NCI-H2227 treated with DMSO at 0.1 percent for 48 hours (cell line): ENCODE measurements around the gene KLHL24.
"Not testable (repeated sequence)": the region's sequence is repeated elsewhere in the genome, so short reads cannot be mapped to it uniquely, and the experiment has no call there.

Experiments
- DNase-seq: peaks from one replicate; lab custom pipeline; 2025; lab: John Stamatoyannopoulos, UW

Gene KLHL24, protein sequence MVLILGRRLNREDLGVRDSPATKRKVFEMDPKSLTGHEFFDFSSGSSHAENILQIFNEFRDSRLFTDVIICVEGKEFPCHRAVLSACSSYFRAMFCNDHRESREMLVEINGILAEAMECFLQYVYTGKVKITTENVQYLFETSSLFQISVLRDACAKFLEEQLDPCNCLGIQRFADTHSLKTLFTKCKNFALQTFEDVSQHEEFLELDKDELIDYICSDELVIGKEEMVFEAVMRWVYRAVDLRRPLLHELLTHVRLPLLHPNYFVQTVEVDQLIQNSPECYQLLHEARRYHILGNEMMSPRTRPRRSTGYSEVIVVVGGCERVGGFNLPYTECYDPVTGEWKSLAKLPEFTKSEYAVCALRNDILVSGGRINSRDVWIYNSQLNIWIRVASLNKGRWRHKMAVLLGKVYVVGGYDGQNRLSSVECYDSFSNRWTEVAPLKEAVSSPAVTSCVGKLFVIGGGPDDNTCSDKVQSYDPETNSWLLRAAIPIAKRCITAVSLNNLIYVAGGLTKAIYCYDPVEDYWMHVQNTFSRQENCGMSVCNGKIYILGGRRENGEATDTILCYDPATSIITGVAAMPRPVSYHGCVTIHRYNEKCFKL

DNA sequence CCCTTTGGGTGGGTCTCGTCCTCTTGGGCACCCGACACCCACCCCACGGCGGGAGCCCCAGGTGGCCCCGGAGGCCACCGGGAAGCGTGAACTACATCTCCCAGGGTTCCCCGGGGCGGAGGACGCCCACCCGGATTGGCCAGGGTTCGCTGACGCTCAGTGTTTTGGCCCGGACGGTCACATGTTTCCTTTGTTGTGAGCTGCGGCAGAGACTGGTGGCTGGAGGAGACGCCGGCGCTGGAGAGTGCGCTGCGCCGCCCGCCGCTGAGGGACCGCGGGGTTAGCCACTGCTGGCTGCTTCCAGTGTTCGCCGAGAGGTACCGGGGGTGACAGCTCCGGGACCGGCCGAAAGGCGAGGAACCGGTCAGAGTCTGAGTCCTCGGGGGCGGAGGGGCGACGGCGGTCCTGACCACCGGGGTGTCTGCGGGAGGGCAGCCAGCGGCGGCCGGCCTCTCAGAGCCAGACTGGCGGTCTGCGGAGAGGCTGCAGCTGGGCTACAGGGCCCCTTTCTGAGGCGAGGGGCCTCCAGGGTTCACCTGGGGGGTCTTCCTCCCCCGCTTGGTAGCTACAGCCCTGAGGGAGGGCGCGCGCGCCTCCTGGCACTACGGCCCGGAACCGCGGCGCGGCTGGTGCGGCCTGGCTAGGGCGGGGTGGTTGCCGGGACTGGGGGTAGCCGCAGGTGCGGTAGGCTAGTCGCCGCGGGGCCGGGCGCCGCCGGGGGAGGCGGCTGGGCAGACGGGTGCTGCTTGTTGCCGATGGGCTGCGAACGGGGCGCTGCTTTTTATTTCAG is at the start of gene KLHL24:
TSS of gene KLHL24 (plus strand) at position 193 of the 790 bp plus-strand sequence. CDS start 14,734 bp downstream, outside the sequence.
- DNase-seq: peak; percentile 89

GRCh38 chr3:183586477-183586876 is 48.9 kb upstream of the KLHL24 start:
- DNase-seq: no peak

DNA sequence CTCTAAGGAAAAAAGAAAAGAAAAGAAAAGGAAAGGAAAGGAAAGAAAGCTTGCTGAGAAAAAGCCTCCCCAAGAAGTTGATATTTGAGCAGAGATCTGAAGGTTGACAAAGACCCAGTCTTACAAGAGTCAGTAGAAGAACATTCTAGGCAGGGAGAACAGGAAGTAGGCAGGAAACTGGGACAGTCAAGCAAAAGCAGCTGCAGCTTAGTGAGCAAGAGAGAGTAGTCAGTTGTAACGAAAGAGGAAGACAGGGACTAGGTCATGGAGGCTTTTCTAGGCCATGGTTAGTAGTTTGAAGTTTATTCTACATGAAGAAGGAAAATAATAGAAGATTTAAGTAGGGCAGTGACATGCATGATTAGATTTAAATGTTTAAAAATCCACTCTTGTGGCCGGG is 48.1 kb upstream of the KLHL24 start:
- no peak for DNase-seq

DNA sequence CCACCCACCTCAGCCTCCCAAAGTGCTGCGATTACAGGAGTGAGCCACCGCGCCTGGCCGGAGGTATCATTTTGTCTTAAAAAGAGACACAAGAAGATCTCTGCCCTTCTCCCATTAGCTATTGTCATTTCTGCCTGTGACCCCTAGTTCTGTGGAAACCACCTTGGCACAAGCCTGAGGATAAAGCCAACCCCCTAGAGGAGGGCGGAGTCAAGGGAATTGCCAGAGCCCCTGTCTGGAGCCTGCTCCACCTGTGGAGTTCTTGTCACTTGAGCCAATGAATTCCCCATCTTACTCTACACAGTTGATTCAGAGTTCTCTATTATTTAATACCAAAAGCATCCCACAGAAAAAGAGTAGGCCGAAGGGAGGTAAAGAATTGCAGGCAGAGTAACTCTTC is 45.0 kb upstream of the KLHL24 start:
- DNase-seq: no peak

- DNase-seq: no peak
Observed at GRCh38 chr3:183591881-183592521, 43.4 kb upstream of the KLHL24 start.

- no peak for DNase-seq
Observed at GRCh38 chr3:183592821-183593220, 42.6 kb upstream of the KLHL24 start.

DNA sequence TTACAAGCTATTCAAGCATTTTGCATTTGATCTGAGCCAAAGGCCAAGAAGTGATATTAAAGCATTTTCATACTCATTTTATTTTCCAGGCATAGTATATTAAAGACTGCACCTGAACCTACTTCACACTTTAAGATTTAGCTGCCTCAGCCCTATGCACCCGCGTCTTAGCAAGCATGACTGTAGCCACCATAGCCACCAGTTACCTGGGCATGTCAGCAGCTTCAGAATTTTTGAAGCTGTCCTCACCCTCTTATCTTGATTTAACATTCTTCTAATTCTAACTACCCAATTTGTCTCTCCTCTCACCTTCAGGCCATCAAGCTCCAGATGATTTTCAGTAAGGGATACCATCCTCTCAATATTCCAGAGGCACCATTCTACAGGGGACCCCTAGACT is 40.8 kb upstream of the KLHL24 start:
- no peak for DNase-seq

- DNase-seq: no peak
Observed at GRCh38 chr3:183597959-183598358, 37.5 kb upstream of the KLHL24 start.

GRCh38 chr3:183611326-183611725 is 24.1 kb upstream of the KLHL24 start:
- DNase-seq: not testable (repeated sequence)

DNA sequence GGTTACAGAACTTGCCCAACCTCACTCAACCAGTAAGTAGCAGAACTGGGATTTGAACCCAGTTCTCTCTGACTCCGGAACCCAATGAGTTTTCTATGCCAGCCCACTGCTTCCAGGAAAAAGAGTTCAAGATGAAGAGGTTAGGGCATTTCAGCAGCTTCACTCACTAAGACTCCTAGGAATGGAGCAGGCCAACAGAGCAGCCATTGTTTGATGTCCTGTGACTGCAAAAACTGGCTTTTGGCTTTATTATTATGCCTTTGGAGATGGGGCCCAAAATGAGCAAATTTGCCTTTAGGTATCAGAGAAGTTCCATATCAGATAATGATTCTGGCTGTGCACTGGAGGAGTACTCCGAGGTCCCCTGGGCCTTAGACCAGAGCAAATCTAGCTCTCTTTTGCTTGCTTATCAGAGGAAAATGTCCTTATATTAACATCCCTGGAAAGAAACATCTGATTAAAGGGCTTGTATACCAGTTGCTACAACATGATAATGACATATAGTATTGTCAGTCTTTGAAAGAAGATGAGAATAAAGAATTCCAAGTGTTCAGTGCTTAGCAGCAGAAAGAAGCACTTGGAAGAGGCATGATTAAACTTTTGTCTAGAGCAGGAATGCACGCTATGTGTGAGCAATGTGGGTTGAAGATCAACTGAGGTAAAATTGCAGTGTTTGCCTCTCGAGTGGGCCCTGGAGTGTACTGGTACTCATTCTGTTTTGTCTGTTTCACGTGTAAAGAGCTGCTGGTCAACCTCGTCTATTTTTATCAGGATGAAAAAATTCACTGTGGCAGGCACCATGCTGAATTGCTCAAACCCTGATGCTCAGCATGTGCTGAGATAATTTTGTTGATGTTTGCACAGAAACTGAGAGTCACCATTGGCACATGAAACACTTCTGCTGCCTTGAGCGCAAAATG is 21.8 kb upstream of the KLHL24 start:
- no peak for DNase-seq

- no peak for DNase-seq
Observed at GRCh38 chr3:183618542-183618941, 16.9 kb upstream of the KLHL24 start.

- DNase-seq: no peak
Observed at GRCh38 chr3:183619010-183619409, 16.4 kb upstream of the KLHL24 start.

DNA sequence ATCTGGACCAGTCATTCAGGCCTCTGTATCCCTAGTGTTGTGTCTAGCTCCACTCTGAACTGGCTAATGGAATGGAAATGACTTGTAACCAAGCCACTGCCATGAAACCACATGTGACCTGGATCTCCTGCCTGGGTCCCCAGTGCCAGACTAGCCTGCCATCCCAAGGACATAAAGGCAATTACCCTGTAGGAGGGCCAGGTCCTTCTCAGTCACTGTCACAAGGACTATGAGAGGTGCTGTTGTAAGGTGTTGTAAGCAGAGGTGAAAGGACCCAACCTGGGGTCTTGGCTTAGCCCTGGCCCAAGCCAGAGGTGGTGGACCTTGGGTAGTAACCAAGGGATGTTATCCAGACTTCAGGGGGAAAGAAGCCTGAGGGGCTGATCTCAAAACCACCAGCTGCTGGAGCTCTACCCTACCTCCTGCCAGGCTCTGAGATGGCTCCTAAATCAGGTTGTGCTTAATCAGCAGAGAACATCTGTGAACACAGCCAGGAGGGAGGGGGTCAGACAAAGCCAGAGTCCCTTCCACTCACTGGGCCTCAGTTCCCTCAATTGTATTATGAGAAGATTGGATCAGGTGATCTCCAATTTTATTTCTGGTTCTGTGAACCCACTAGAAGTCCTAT is 15.7 kb upstream of the KLHL24 start:
- no peak for DNase-seq

- no peak for DNase-seq
Observed at GRCh38 chr3:183620252-183620628, 15.2 kb upstream of the KLHL24 start.

- not testable (repeated sequence) for DNase-seq
Observed at GRCh38 chr3:183622473-183622872, 12.9 kb upstream of the KLHL24 start.

GRCh38 chr3:183626877-183627594 is 8.4 kb upstream of the KLHL24 start:
- no peak for DNase-seq

- no peak for DNase-seq
Observed at GRCh38 chr3:183629546-183630301, 5.7 kb upstream of the KLHL24 start.

DNA sequence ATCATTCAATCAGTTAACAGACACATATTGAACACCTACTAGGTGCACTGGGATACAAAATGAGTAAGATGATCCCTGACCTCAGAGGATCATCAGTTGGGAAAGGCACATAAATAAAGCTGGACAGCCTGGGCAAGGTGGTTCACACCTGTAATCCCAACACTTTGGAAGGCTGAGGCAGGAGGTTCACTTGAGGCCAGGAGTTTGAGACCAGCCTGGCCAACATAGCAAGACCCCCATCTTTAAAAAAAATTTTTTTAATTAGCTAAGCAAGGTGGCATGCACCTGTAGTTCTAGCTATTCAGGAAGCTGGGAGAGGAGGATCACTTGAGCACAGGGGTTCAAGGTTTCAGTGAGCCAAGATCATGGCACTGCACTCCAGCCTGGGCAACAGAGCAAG is 3.7 kb upstream of the KLHL24 start:
- no peak for DNase-seq

- DNase-seq: not testable (repeated sequence)
Observed at GRCh38 chr3:183632725-183633124, 2.7 kb upstream of the KLHL24 start.
